ENCODE results near the gene LDB2.

GRCh38 chr4:16764622-16765021 is 133.8 kb downstream of the LDB2 start:
- TF ChIP-seq GABPA (IDR thresholded peaks at IDR 0.05; ENCODE audit: borderline replicate concordance, insufficient read depth, low read length) = no peak
- TF ChIP-seq POLR2A (IDR thresholded peaks at IDR 0.05; ENCODE audit: control extremely low read depth in 1 of 2, low read depth in 2 of 2, low read length in 2 of 2) = no peak

Data from H1 (cell line).